GM23338 (cell line): Measurements from ENCODE around the gene UBE2Z. TPM values are rescaled to one million over a fixed set of nuclear protein-coding genes. Genes with fewer than 3 reads are reported as not detected.

ENCODE experiments used
- ATAC-seq: fragments of 200-7000 bp; cut with Tn5 transposase; 3 replicates; pipeline ENCODE4 v1.9.1; 2020
- DNase-seq: peaks from one replicate; pipeline ENCODE4 v3.0.0-alpha.2; 2015; ENCODE audit warnings: low spot score
- H2AFZ ChIP-seq: fragments of 200-600 bp; sonication (generic); 2 replicates; pipeline ENCODE4 v1.8.0; 2016; ENCODE audit warnings: antibody characterized with exemption, mild to moderate bottlenecking, moderate library complexity
- H3F3A ChIP-seq: fragments of 200-600 bp; sonication (generic); replicated peaks from 2 replicates; pipeline ENCODE4 v1.8.0; 2017; ENCODE audit warnings: antibody characterized with exemption, mixed run types, low read depth
- H3K27ac ChIP-seq: fragments of 200-600 bp; sonication (generic); 2 replicates; pipeline ENCODE4 v1.6.1; 2016; ENCODE audit warnings: low read depth
- H3K27me3 ChIP-seq: fragments of 200-600 bp; sonication (generic); 2 replicates; pipeline ENCODE4 v1.8.0; 2016; ENCODE audit warnings: mild to moderate bottlenecking, mixed run types, moderate library complexity; ENCODE audit not compliant: insufficient read depth
- H3K36me3 ChIP-seq: fragments of 200-600 bp; sonication (generic); 2 replicates; pipeline ENCODE4 v1.8.0; 2016; ENCODE audit warnings: mild to moderate bottlenecking; ENCODE audit not compliant: insufficient read depth
- H3K4me1 ChIP-seq: fragments of 200-600 bp; sonication (generic); 2 replicates; pipeline ENCODE4 v1.8.0; 2016; ENCODE audit warnings: mild to moderate bottlenecking, moderate library complexity; ENCODE audit not compliant: insufficient read depth
- H3K4me2 ChIP-seq: fragments of 200-600 bp; sonication (generic); 2 replicates; pipeline ENCODE4 v1.7.1; 2017; ENCODE audit warnings: mixed run types
- H3K4me3 ChIP-seq: fragments of 200-600 bp; sonication (generic); 2 replicates; pipeline ENCODE4 v1.6.1; 2016; ENCODE audit warnings: mixed run types
- H3K79me2 ChIP-seq: fragments of 200-600 bp; sonication (generic); replicated peaks from 2 replicates; pipeline ENCODE4 v1.8.0; 2017; ENCODE audit warnings: mild to moderate bottlenecking; ENCODE audit not compliant: insufficient read depth
- H3K9me2 ChIP-seq: fragments of 200-600 bp; sonication (generic); 2 replicates; pipeline ENCODE4 v1.8.0; 2017; ENCODE audit not compliant: insufficient read depth
- H4K20me1 ChIP-seq: fragments of 200-600 bp; sonication (generic); replicated peaks from 2 replicates; pipeline ENCODE4 v1.8.0; 2017; ENCODE audit warnings: mild to moderate bottlenecking; ENCODE audit not compliant: insufficient read depth
- H3K27ac Mint-ChIP-seq: 2 replicates; pipeline ENCODE4 v1.8.0; 2020; ENCODE audit warnings: inconsistent platforms, mild to moderate bottlenecking, moderate library complexity, mixed read lengths
- H3K27me3 Mint-ChIP-seq: 3 replicates; pipeline ENCODE4 v1.8.0; 2022; ENCODE audit warnings: low read depth, mild to moderate bottlenecking, moderate library complexity, mixed read lengths, inconsistent platforms; ENCODE audit not compliant: insufficient read depth, poor library complexity
- H3K36me3 Mint-ChIP-seq: 3 replicates; pipeline ENCODE4 v1.8.0; 2021; ENCODE audit warnings: low read depth, mild to moderate bottlenecking, inconsistent platforms, moderate library complexity, mixed read lengths
- H3K4me1 Mint-ChIP-seq: 3 replicates; pipeline ENCODE4 v1.8.0; 2020; ENCODE audit warnings: mild to moderate bottlenecking, inconsistent platforms, mixed read lengths
- H3K4me3 Mint-ChIP-seq: 3 replicates; pipeline ENCODE4 v1.8.0; 2021; ENCODE audit warnings: moderate library complexity, mild to moderate bottlenecking, inconsistent platforms, mixed read lengths
- H3K9me3 Mint-ChIP-seq: 3 replicates; pipeline ENCODE4 v1.8.0; 2020; ENCODE audit warnings: moderate library complexity, mild to moderate bottlenecking, inconsistent platforms, mixed read lengths
- CREB1 ChIP-seq: fragments of 250-450 bp; sonication (Bioruptor Pico); IDR thresholded peaks from 2 replicates; pipeline ENCODE4 v1.5.0; 2020; ENCODE audit warnings: low read depth, mild to moderate bottlenecking, moderate library complexity
- CTCF ChIP-seq, 2 experiments: fragments of 200-600 bp in 1 of 2; sonication (generic) in 1 of 2; conservative IDR thresholded peaks; 2 replicates each; pipeline versions ENCODE4 v1.5.1 to v1.6.1; 2016 to 2017; ENCODE audit warnings: antibody characterized with exemption in 2 of 2, low read depth in 2 of 2, mild to moderate bottlenecking in 2 of 2, moderate library complexity in 1 of 2
- EZH2 ChIP-seq: fragments of 200-600 bp; sonication (generic); IDR thresholded peaks from one replicate; pipeline ENCODE4 v1.8.0; 2017; ENCODE audit warnings: antibody characterized with exemption, mild to moderate bottlenecking, low read depth; ENCODE audit not compliant: unreplicated experiment
- EZH2phosphoT487 ChIP-seq: fragments of 200-600 bp; sonication (generic); IDR thresholded peaks from one replicate; pipeline ENCODE4 v1.8.1; 2018; ENCODE audit warnings: antibody characterized with exemption; ENCODE audit not compliant: unreplicated experiment
- JUNB ChIP-seq: IDR thresholded peaks from one replicate; pipeline ENCODE4 v1.6.1; 2016; ENCODE audit warnings: antibody characterized with exemption; ENCODE audit not compliant: unreplicated experiment
- NANOG ChIP-seq: IDR thresholded peaks from 2 replicates; pipeline ENCODE4 v1.6.1; 2016; ENCODE audit warnings: antibody characterized with exemption, borderline replicate concordance
- POLR2AphosphoS5 ChIP-seq: IDR thresholded peaks from 2 replicates; pipeline ENCODE4 v1.6.1; 2016; ENCODE audit warnings: antibody characterized with exemption, low read depth
- REST ChIP-seq: IDR thresholded peaks from one replicate; pipeline ENCODE4 v1.6.1; 2018; ENCODE audit warnings: antibody characterized with exemption; ENCODE audit not compliant: unreplicated experiment
- STAT1 ChIP-seq: IDR thresholded peaks from one replicate; pipeline ENCODE4 v1.6.1; 2016; ENCODE audit warnings: antibody characterized with exemption; ENCODE audit not compliant: unreplicated experiment
- ZNF114 ChIP-seq: fragments of 250-450 bp; sonication (Bioruptor Pico); IDR thresholded peaks from 2 replicates; pipeline ENCODE4 v1.5.0; 2020; ENCODE audit warnings: mild to moderate bottlenecking, moderate library complexity
- ZNF331 ChIP-seq: fragments of 250-450 bp; sonication (Bioruptor Pico); IDR thresholded peaks from 2 replicates; pipeline ENCODE4 v1.5.0; 2020; ENCODE audit warnings: low read depth, mild to moderate bottlenecking, moderate library complexity
- ZNF462 ChIP-seq: fragments of 250-450 bp; sonication (Bioruptor Pico); IDR thresholded peaks from 2 replicates; pipeline ENCODE4 v1.5.0; 2020; ENCODE audit warnings: mild to moderate bottlenecking, moderate library complexity
- polyA plus RNA-seq: library from polyadenylated mRNA; unstranded; fragments of >200 nt; fragmentation: Nextera tagmentation; extraction: Ambion mirVana; gene quantifications from 2 replicates; pipeline ENCODE4 v1.2.1, GENCODE V29; 2016
- total RNA-seq: library from RNA; depleted of rRNA; stranded (reverse); fragments of >200 nt; shearing (Covaris generic); gene quantifications from 2 replicates; pipeline ENCODE4 v1.2.3, GENCODE V29; 2014
- TF ChIP-seq, protein P1 (sequence below): IDR thresholded peaks from 2 replicates; pipeline ENCODE4 v1.6.1; 2016; ENCODE audit warnings: antibody characterized with exemption

UBE2Z gene
- total and polyA plus RNA-seq, 2 experiments from 2014 or later, result 34.1 to 78.5 TPM

GRCh38 chr17:48973806-48974205 is 65.6 kb downstream of the UBE2Z start:
- Histone ChIP-seq H4K20me1 (no peaks in the 10 kb centered on the region), H3K9me2 (no peaks in the 10 kb centered on the region), H3K4me1 (peaks cover 30% of the 10 kb centered on the region; the same call in 1 of the 2 replicates), H2AFZ (peak overlapping the region; percentile 52; the same call in 1 of the 2 replicates), H3K36me3 (no peaks in the 10 kb centered on the region), H3K27ac (no peak overlapping the region), H3K4me2 (no peak overlapping the region), H3K79me2 (no peaks in the 10 kb centered on the region), H3K27me3 (no peaks in the 10 kb centered on the region), H3F3A (peaks cover 5% of the 10 kb centered on the region; the same call in 1 of the 2 replicates), H3K4me3 (no peak overlapping the region)
- H3K4me3 Mint-ChIP-seq, result no peak overlapping the region; the same call in 2 of the 3 replicates
- H3K36me3 Mint-ChIP-seq, result no peaks in the 10 kb centered on the region
- peaks cover 28% of the 10 kb centered on the region for H3K4me1 Mint-ChIP-seq
- ATAC-seq (no peak), DNase-seq (no peak)
- TF ChIP-seq POLR2AphosphoS5 (no peak), STAT1 (no peak), EZH2 (no peak), EZH2phosphoT487 (no peak), CREB1 (no peak), REST (no peak), ZNF462 (CRISPR knock-in tag) (no peak), ZNF114 (CRISPR knock-in tag) (no peak), NANOG (no peak), ZNF331 (CRISPR knock-in tag) (no peak), JUNB (no peak), CTCF (conservative IDR thresholded peaks at IDR 0.05; ENCODE audit: low read depth in 2 of 2) (no peak)
- TF ChIP-seq, protein P1, sequence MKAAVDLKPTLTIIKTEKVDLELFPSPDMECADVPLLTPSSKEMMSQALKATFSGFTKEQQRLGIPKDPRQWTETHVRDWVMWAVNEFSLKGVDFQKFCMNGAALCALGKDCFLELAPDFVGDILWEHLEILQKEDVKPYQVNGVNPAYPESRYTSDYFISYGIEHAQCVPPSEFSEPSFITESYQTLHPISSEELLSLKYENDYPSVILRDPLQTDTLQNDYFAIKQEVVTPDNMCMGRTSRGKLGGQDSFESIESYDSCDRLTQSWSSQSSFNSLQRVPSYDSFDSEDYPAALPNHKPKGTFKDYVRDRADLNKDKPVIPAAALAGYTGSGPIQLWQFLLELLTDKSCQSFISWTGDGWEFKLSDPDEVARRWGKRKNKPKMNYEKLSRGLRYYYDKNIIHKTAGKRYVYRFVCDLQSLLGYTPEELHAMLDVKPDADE, result no peak
- no peaks in the 10 kb centered on the region for H3K9me3 Mint-ChIP-seq
- H3K27me3 Mint-ChIP-seq, result peaks cover 36% of the 10 kb centered on the region
- no peak overlapping the region for H3K27ac Mint-ChIP-seq
